ENCODE results near the gene CSRP3.

The CSRP3 gene

GRCh38 chr11:19226378-19227195, 24.8 kb upstream of the CSRP3 start:
- no peak for DNase-seq (ENCODE audit: extremely low read depth in 1 of 2, low read depth in 1 of 2)

GRCh38 chr11:19225581-19225980, 23.8 kb upstream of the CSRP3 start:
- no peak for DNase-seq (ENCODE audit: extremely low read depth in 1 of 2, low read depth in 1 of 2)

GRCh38 chr11:19225123-19225522, 23.3 kb upstream of the CSRP3 start:
- DNase-seq (ENCODE audit: extremely low read depth in 1 of 2, low read depth in 1 of 2) = no peak

GRCh38 chr11:19220903-19221724, 19.3 kb upstream of the CSRP3 start:
- DNase-seq (ENCODE audit: extremely low read depth in 1 of 2, low read depth in 1 of 2) = no peak

DNA sequence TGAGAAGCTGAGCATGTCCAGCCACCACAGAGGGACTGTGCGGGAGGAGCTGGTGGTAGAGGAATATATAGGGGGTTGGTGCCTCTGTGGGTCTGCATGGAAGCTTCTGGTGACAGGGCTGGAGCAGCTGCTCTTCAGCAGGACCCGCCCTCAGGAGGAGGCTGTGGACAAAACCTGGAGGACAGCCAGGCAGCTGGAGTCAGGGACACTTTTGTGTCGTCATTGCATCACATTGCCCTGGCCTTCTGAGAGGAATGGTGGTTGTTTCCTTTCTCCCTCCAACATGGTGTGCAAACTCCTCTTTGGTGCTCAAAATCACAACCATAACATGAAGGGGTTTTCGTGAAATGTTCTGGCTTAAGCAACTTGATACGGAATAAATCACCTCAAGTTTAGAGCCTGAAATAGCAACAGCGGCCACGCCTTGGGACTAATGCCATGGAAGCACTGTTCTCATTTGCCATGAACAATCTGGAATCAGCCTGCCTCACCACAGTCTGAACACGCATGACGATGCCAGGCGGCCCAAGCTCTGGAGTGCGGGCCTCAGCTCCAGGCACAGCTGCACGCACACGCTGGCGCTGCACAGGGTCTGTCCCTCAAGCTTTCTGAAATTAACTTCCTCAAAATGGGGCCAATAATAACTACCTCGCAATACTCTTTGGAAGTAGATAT, 17.1 kb upstream of the CSRP3 start:
- DNase-seq (ENCODE audit: extremely low read depth in 1 of 2, low read depth in 1 of 2) = no peak

DNA sequence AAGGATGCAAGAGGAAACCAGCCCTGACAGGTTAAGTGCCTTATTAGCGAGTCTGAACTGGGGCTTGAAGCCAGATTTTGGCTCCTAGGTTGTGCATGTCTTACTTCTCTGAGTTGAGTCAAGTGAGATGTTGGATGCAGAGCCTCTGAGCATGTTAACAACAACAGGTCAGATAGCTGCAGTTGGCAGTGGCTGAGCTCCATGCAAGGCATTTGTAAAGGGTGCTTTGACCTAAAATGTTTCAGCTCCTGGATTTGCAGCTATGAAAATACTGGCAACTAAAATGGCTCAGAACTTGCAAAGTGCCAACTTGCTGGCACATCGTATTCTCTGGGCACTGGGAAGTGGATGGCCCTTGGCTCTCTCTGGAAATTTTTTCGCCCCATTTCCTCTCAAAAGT, 16.4 kb upstream of the CSRP3 start:
- DNase-seq (ENCODE audit: extremely low read depth in 1 of 2, low read depth in 1 of 2) = no peak

- no peak for DNase-seq (ENCODE audit: extremely low read depth in 1 of 2, low read depth in 1 of 2)
Measured at GRCh38 chr11:19216709-19217374, 15.1 kb upstream of the CSRP3 start.

- no peak for DNase-seq (ENCODE audit: extremely low read depth in 1 of 2, low read depth in 1 of 2)
Measured at GRCh38 chr11:19216021-19216420, 14.2 kb upstream of the CSRP3 start.

- no peak for DNase-seq (ENCODE audit: extremely low read depth in 1 of 2, low read depth in 1 of 2)
Measured at GRCh38 chr11:19209617-19210370, 8.0 kb upstream of the CSRP3 start.

GRCh38 chr11:19208959-19209546, 7.3 kb upstream of the CSRP3 start:
- DNase-seq (ENCODE audit: extremely low read depth in 1 of 2, low read depth in 1 of 2) = no peak

GRCh38 chr11:19208181-19208580, 6.4 kb upstream of the CSRP3 start:
- DNase-seq (ENCODE audit: extremely low read depth in 1 of 2, low read depth in 1 of 2) = no peak

GRCh38 chr11:19204836-19205235, 3.1 kb upstream of the CSRP3 start:
- DNase-seq (ENCODE audit: extremely low read depth in 1 of 2, low read depth in 1 of 2) = no peak

- DNase-seq (ENCODE audit: extremely low read depth in 1 of 2, low read depth in 1 of 2) = no peak
Measured at GRCh38 chr11:19200410-19201201, 1.2 kb downstream of the CSRP3 start.

GRCh38 chr11:19199771-19200170, 2.0 kb downstream of the CSRP3 start:
- no peak for DNase-seq (ENCODE audit: extremely low read depth in 1 of 2, low read depth in 1 of 2)

DNA sequence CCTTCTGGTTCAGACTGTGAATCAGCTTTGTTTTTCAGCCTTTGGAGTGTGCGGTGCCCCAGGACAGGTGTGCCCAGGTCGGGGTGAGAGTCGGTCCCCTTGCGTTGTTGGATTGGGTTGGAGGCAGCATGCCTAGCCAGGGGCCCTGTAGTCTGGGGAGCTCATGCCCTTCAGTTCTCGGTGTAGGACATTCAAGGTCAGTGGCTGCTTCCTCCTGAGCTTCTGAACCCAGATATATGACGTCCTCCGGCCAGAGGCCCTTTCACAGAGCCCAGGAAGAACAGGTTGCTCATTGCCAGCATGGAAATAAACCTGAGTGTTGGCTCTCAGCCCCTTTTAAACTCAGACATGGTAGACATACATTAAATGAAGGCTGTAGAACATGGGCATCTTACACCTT, 2.7 kb downstream of the CSRP3 start:
- no peak for DNase-seq (ENCODE audit: extremely low read depth in 1 of 2, low read depth in 1 of 2)

DNA sequence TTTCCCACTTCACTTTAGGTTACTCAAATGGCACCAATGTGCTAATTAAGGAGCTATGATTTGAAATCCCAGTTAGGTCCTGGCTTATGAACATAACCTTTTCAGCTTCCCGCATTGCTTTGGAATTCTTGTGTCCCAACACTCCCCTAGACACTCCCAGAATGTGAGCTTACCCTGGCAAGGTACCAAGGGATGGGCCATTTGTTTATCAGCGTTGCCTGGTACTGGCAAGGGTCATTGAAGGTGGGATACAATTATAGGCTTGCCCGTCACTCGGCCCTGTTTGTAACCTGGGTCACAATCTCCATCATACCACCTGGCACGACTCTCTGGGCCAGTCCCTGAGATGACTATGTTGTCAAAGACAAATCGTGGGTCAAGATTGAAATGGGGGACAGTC, 5.4 kb downstream of the CSRP3 start:
- no peak for DNase-seq (ENCODE audit: extremely low read depth in 1 of 2, low read depth in 1 of 2)

- DNase-seq (ENCODE audit: extremely low read depth in 1 of 2, low read depth in 1 of 2) = no peak
Measured at GRCh38 chr11:19194620-19195308, 7.0 kb downstream of the CSRP3 start.

- DNase-seq (ENCODE audit: extremely low read depth in 1 of 2, low read depth in 1 of 2) = no peak
Measured at GRCh38 chr11:19193916-19194315, 7.9 kb downstream of the CSRP3 start.
